Stimulated activated CD4-positive, alpha-beta T cell treated with anti-CD3 and anti-CD28 coated beads, Interleukin-4, amount 100 ng/mL, for 4 hours (primary cell): ENCODE measurements around the gene CENPP.
A peak's percentile ranks its signal among the peaks of the same experiment; 100 is the strongest.

ENCODE experiments used
- DNase-seq, 2 experiments: peaks; one replicate each; pipeline ENCODE4 v3.0.0-alpha.2; 2020

Gene CENPP

GRCh38 chr9:92664394-92665152 lies 338.8 kb downstream of the CENPP start:
- no peak for DNase-seq

GRCh38 chr9:92665836-92666235 lies 340.1 kb downstream of the CENPP start:
- no peak for DNase-seq

GRCh38 chr9:92666236-92666635 lies 340.5 kb downstream of the CENPP start:
- no peak for DNase-seq

- DNase-seq: no peak
Measured at GRCh38 chr9:92666912-92667532, 341.3 kb downstream of the CENPP start.

- DNase-seq: peak; percentile 42 to 50
Measured at GRCh38 chr9:92668746-92669526, 343.2 kb downstream of the CENPP start.

GRCh38 chr9:92669527-92669889 lies 343.8 kb downstream of the CENPP start:
- peak in 1 of 2 experiments; percentile 35 for DNase-seq
